H9 (cell line): Measurements from ENCODE around the gene NKD2. TPM values are rescaled to one million over a fixed set of nuclear protein-coding genes. Genes with fewer than 3 reads are reported as not detected.

Experiments
- DNase-seq: peaks from one replicate; pipeline ENCODE4 v3.0.0-alpha.2; 2017
- H2AFZ ChIP-seq: one replicate; pipeline ENCODE4 v1.6.1; 2013; ENCODE audit warnings: mild to moderate bottlenecking, low read length, control low read depth, moderate library complexity
- H2AK5ac ChIP-seq: 2 replicates; pipeline ENCODE4 v1.6.1; 2013; ENCODE audit warnings: low read length, control low read depth, mixed read lengths; ENCODE audit not compliant: insufficient read length
- H2BK120ac ChIP-seq: one replicate; pipeline ENCODE4 v1.6.1; 2013; ENCODE audit warnings: low read depth, mild to moderate bottlenecking, low read length, control low read depth, inconsistent platforms; ENCODE audit not compliant: poor library complexity, severe bottlenecking
- H2BK12ac ChIP-seq: 2 replicates; pipeline ENCODE4 v1.6.1; 2013; ENCODE audit warnings: low read length, control low read depth, mixed read lengths, low read depth; ENCODE audit not compliant: insufficient read length
- H2BK15ac ChIP-seq: 2 replicates; pipeline ENCODE4 v1.6.1; 2013; ENCODE audit warnings: low read depth, low read length, control low read depth
- H2BK20ac ChIP-seq: one replicate; pipeline ENCODE4 v1.6.1; 2013; ENCODE audit warnings: low read depth, mild to moderate bottlenecking, low read length, control low read depth, inconsistent platforms; ENCODE audit not compliant: poor library complexity, severe bottlenecking
- H2BK5ac ChIP-seq: 2 replicates; pipeline ENCODE4 v1.6.1; 2013; ENCODE audit warnings: low read length, control low read depth, mixed read lengths; ENCODE audit not compliant: insufficient read length
- H3K14ac ChIP-seq: 2 replicates; pipeline ENCODE4 v1.6.1; 2013; ENCODE audit warnings: low read length, control low read depth; ENCODE audit not compliant: insufficient read depth
- H3K18ac ChIP-seq: 2 replicates; pipeline ENCODE4 v1.6.1; 2013; ENCODE audit warnings: low read depth, mild to moderate bottlenecking, mixed read lengths, low read length, control low read depth; ENCODE audit not compliant: insufficient read length
- H3K23ac ChIP-seq: 2 replicates; pipeline ENCODE4 v1.6.1; 2013; ENCODE audit warnings: low read length, control low read depth, mixed read lengths, low read depth; ENCODE audit not compliant: insufficient read length
- H3K23me2 ChIP-seq: 2 replicates; pipeline ENCODE4 v1.6.1; 2013; ENCODE audit warnings: low read depth, mild to moderate bottlenecking, mixed read lengths, low read length, control low read depth; ENCODE audit not compliant: insufficient read length, poor library complexity, severe bottlenecking
- H3K27ac ChIP-seq: 2 replicates; pipeline ENCODE4 v1.5.1; 2013; ENCODE audit warnings: low read length, control low read depth, mixed read lengths, low read depth; ENCODE audit not compliant: insufficient read length
- H3K27me3 ChIP-seq: 2 replicates; pipeline ENCODE4 v1.6.1; 2013; ENCODE audit warnings: low read length, control low read depth, inconsistent platforms; ENCODE audit not compliant: insufficient read depth
- H3K4ac ChIP-seq: 2 replicates; pipeline ENCODE4 v1.6.1; 2013; ENCODE audit warnings: low read depth, mild to moderate bottlenecking, control low read depth, inconsistent platforms, low read length, moderate library complexity
- H3K4me1 ChIP-seq: 2 replicates; pipeline ENCODE4 v1.6.1; 2013; ENCODE audit warnings: low read length, control low read depth, inconsistent platforms; ENCODE audit not compliant: insufficient read depth
- H3K4me2 ChIP-seq: 2 replicates; pipeline ENCODE4 v1.6.1; 2013; ENCODE audit warnings: low read length, control low read depth, mixed read lengths; ENCODE audit not compliant: insufficient read length, insufficient read depth
- H3K56ac ChIP-seq: 2 replicates; pipeline ENCODE4 v1.6.1; 2013; ENCODE audit warnings: low read depth, mild to moderate bottlenecking, mixed read lengths, low read length, control low read depth; ENCODE audit not compliant: insufficient read length
- H3K79me1 ChIP-seq: 2 replicates; pipeline ENCODE4 v1.6.1; 2013; ENCODE audit warnings: low read depth, mild to moderate bottlenecking, moderate library complexity, low read length, control low read depth, inconsistent platforms; ENCODE audit not compliant: insufficient read depth, poor library complexity, severe bottlenecking
- H3K79me2 ChIP-seq: 2 replicates; pipeline ENCODE4 v1.6.1; 2013; ENCODE audit warnings: low read length, control low read depth, inconsistent platforms; ENCODE audit not compliant: insufficient read depth
- H3K9ac ChIP-seq: 2 replicates; pipeline ENCODE4 v1.6.1; 2013; ENCODE audit warnings: low read length, control low read depth, mixed read lengths; ENCODE audit not compliant: insufficient read length; ENCODE audit errors: extremely low read depth
- H3K9me3 ChIP-seq: one replicate; pipeline ENCODE4 v1.6.1; 2013; ENCODE audit warnings: low read depth, low read length, inconsistent platforms; ENCODE audit not compliant: control insufficient read depth
- H3T11ph ChIP-seq: one replicate; pipeline ENCODE4 v1.6.1; 2013; ENCODE audit warnings: mild to moderate bottlenecking, low read length, control low read depth, inconsistent platforms
- H4K20me1 ChIP-seq: one replicate; pipeline ENCODE4 v1.6.1; 2013; ENCODE audit not compliant: control insufficient read depth, insufficient read length, insufficient read depth
- H4K5ac ChIP-seq: 2 replicates; pipeline ENCODE4 v1.6.1; 2013; ENCODE audit warnings: low read depth, mild to moderate bottlenecking, mixed read lengths, low read length, control low read depth; ENCODE audit not compliant: insufficient read length
- H4K8ac ChIP-seq: replicated peaks from 2 replicates; pipeline ENCODE4 v1.6.1; 2013; ENCODE audit warnings: low read length, control low read depth, mixed read lengths, low read depth; ENCODE audit not compliant: insufficient read length
- H4K91ac ChIP-seq: 2 replicates; pipeline ENCODE4 v1.6.1; 2013; ENCODE audit warnings: low read depth, mild to moderate bottlenecking, moderate library complexity, mixed read lengths, low read length, control low read depth; ENCODE audit not compliant: insufficient read length
- H3K27ac Mint-ChIP-seq, 3 experiments: 2 replicates in 2 of 3; 3 replicates in 1 of 3; pipeline ENCODE4 v1.8.0; 2020 to 2021; ENCODE audit warnings: mixed read lengths in 3 of 3, mild to moderate bottlenecking in 1 of 3, moderate library complexity in 1 of 3
- H3K27me3 Mint-ChIP-seq: 2 replicates; pipeline ENCODE4 v1.8.0; 2021; ENCODE audit warnings: low read depth, mild to moderate bottlenecking, moderate library complexity, mixed read lengths
- H3K36me3 Mint-ChIP-seq, 3 experiments: 2 replicates in 2 of 3; 3 replicates in 1 of 3; pipeline ENCODE4 v1.8.0; 2020 to 2021; ENCODE audit warnings: low read depth in 3 of 3, mixed read lengths in 3 of 3; ENCODE audit not compliant: insufficient read depth in 1 of 3
- H3K4me1 Mint-ChIP-seq, 2 experiments: 2 replicates each; pipeline ENCODE4 v1.8.0; 2020; ENCODE audit warnings: mixed read lengths in 2 of 2
- H3K4me3 Mint-ChIP-seq, 2 experiments: 2 replicates in 1 of 2; 3 replicates in 1 of 2; pipeline ENCODE4 v1.8.0; 2020 to 2021; ENCODE audit warnings: mild to moderate bottlenecking in 2 of 2, mixed read lengths in 2 of 2, moderate library complexity in 1 of 2
- H3K9me3 Mint-ChIP-seq, 2 experiments: 2 replicates in 1 of 2; 3 replicates in 1 of 2; pipeline ENCODE4 v1.8.0; 2020; ENCODE audit warnings: mild to moderate bottlenecking in 2 of 2, mixed read lengths in 2 of 2, moderate library complexity in 1 of 2
- CTCF ChIP-seq: fragments of 200-600 bp; sonication (generic); conservative IDR thresholded peaks from 3 replicates; pipeline ENCODE4 v1.8.0; 2021; ENCODE audit warnings: antibody characterized with exemption, mild to moderate bottlenecking
- whole genome bisulfite sequencing: extraction: QIAGEN DNeasy Blood & Tissue Kit; methylation state at CpG from one replicate; pipeline ENCODE4 v1.1.7; 2013; ENCODE audit warnings: missing lambda C conversion rate, low lambda C conversion rate, mixed read lengths; ENCODE audit not compliant: insufficient read length; ENCODE audit errors: extremely low coverage; 5-methylcytosine and 5-hydroxymethylcytosine counted together
- total RNA-seq: library from RNA; stranded (reverse); gene quantifications from 2 replicates; pipeline ENCODE4 v1.2.1, GENCODE V29; 2021

NKD2 gene
- total RNA-seq, 1 experiment from 2014 or later = 7.3 TPM

- no CpG with 5 or more reads among the region's 5 CpGs for WGBS
- Histone ChIP-seq H4K91ac (no peak overlapping the region), H2BK20ac (no peak overlapping the region), H2BK12ac (no peak overlapping the region), H4K20me1 (peaks cover 2% of the 10 kb centered on the region), H3K79me1 (no peaks in the 10 kb centered on the region), H3K9ac (no peak overlapping the region), H2AK5ac (no peak overlapping the region), H3K23me2 (peaks cover 7% of the 10 kb centered on the region), H2AFZ (no peak overlapping the region), H3T11ph (no peak overlapping the region), H3K4me2 (no peak overlapping the region), H2BK15ac (no peak overlapping the region), H3K27ac (no peak overlapping the region), H3K9me3 (no peaks in the 10 kb centered on the region), H2BK5ac (no peak overlapping the region), H2BK120ac (no peak overlapping the region), H4K5ac (no peak overlapping the region), H4K8ac (no peak overlapping the region), H3K27me3 (peaks cover 4% of the 10 kb centered on the region; the same call in 1 of the 2 replicates), H3K4me1 (no peaks in the 10 kb centered on the region), H3K23ac (no peak overlapping the region), H3K56ac (no peak overlapping the region), H3K79me2 (no peaks in the 10 kb centered on the region), H3K4ac (no peak overlapping the region), H3K18ac (no peak overlapping the region), H3K14ac (no peak overlapping the region)
- H3K27me3 Mint-ChIP-seq = peaks cover 41% of the 10 kb centered on the region
- no peak overlapping the region for H3K27ac Mint-ChIP-seq
- TF ChIP-seq CTCF = no peak
- peaks cover 6 to 7% of the 10 kb centered on the region in 2 experiments for H3K4me1 Mint-ChIP-seq
- no peaks in the 10 kb centered on the region for H3K9me3 Mint-ChIP-seq
- DNase-seq = no peak
- no peaks in the 10 kb centered on the region for H3K36me3 Mint-ChIP-seq
- no peak overlapping the region for H3K4me3 Mint-ChIP-seq
Observed at GRCh38 chr5:999724-1000123, 8.9 kb upstream of the NKD2 start.
